Measurements from ENCODE around the gene ROR2.

DNA sequence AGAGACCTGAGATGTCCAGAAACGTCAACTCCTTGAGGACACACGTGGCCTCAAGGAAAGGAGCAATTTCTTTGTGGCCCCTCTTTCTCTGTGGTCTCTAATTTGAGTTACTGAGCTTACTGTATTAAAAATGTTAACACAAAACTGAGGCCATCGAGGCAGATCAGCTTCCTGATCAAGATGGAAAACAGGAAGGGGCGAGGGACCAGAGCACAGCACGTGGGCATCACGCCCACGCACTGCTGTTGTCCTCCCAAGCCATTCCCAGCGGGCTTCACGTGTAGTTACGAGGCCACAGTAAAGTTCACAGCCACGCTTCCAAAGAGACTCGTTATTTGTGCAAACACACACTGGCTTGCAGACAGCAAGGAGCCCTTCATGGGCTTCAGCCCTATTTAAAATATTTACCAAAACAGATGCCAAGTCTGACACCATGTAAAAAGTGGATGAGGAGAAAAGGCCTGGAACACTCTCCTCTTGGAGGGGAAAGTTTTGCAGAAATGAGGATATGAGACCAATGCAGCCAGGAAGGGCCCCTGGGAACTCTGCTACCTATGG, 149.5 kb downstream of the ROR2 start:
- TF ChIP-seq, protein P1, sequence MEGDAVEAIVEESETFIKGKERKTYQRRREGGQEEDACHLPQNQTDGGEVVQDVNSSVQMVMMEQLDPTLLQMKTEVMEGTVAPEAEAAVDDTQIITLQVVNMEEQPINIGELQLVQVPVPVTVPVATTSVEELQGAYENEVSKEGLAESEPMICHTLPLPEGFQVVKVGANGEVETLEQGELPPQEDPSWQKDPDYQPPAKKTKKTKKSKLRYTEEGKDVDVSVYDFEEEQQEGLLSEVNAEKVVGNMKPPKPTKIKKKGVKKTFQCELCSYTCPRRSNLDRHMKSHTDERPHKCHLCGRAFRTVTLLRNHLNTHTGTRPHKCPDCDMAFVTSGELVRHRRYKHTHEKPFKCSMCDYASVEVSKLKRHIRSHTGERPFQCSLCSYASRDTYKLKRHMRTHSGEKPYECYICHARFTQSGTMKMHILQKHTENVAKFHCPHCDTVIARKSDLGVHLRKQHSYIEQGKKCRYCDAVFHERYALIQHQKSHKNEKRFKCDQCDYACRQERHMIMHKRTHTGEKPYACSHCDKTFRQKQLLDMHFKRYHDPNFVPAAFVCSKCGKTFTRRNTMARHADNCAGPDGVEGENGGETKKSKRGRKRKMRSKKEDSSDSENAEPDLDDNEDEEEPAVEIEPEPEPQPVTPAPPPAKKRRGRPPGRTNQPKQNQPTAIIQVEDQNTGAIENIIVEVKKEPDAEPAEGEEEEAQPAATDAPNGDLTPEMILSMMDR (IDR thresholded peaks at IDR 0.05), result no peak
- TF ChIP-seq POLR2A (IDR thresholded peaks at IDR 0.05) (no peak), POLR2AphosphoS5 (IDR thresholded peaks at IDR 0.05) (no peak)
